T1000 (cell line): ENCODE data around the gene VIT.

ENCODE experiments used
- DNase-seq: peaks from one replicate; lab custom pipeline; 2025; ENCODE audit warnings: mixed read lengths; lab: John Stamatoyannopoulos, UW

Gene VIT

GRCh38 chr2:36696533-36696932, at the start of gene VIT:
Gene VIT, plus strand, starts transcription at chr2:36696707. Its CDS starts 19,664 bp downstream, at chr2:36716371.
- no peak for DNase-seq

GRCh38 chr2:36650031-36650829, 46.3 kb upstream of the VIT start:
- peak; percentile 38 for DNase-seq

- no peak for DNase-seq
These were observed 43.4 kb upstream of the VIT start for GRCh38 chr2:36653155-36653554.

GRCh38 chr2:36653967-36654694, 42.4 kb upstream of the VIT start:
- no peak for DNase-seq

- peak; percentile 43 for DNase-seq
These were observed 41.1 kb upstream of the VIT start for GRCh38 chr2:36655453-36655852.

GRCh38 chr2:36657703-36658102, 38.8 kb upstream of the VIT start:
- no peak for DNase-seq

GRCh38 chr2:36658277-36658748, 38.2 kb upstream of the VIT start:
- no peak for DNase-seq

GRCh38 chr2:36659218-36659617, 37.3 kb upstream of the VIT start:
- no peak for DNase-seq

- no peak for DNase-seq
These were observed 36.6 kb upstream of the VIT start for GRCh38 chr2:36659872-36660312.

- no peak for DNase-seq
These were observed 33.9 kb upstream of the VIT start for GRCh38 chr2:36662638-36663037.

GRCh38 chr2:36663295-36663694, 33.2 kb upstream of the VIT start:
- no peak for DNase-seq

- DNase-seq: peak; percentile 18
These were observed 32.4 kb upstream of the VIT start for GRCh38 chr2:36663851-36664695.

- DNase-seq: no peak
These were observed 31.8 kb upstream of the VIT start for GRCh38 chr2:36664696-36665076.

GRCh38 chr2:36667931-36668330, 28.6 kb upstream of the VIT start:
- DNase-seq: no peak

GRCh38 chr2:36670881-36671595, 25.5 kb upstream of the VIT start:
- no peak for DNase-seq

GRCh38 chr2:36671731-36672130, 24.8 kb upstream of the VIT start:
- no peak for DNase-seq

- DNase-seq: no peak
These were observed 24.3 kb upstream of the VIT start for GRCh38 chr2:36672199-36672598.

- DNase-seq: no peak
These were observed 20.8 kb upstream of the VIT start for GRCh38 chr2:36675579-36676282.

- DNase-seq: no peak
These were observed 20.1 kb upstream of the VIT start for GRCh38 chr2:36676364-36676763.

- DNase-seq: no peak
These were observed 19.1 kb upstream of the VIT start for GRCh38 chr2:36677386-36677785.
